K562 (cell line): ENCODE measurements around the gene METRN. TPM values are rescaled to one million over a fixed set of nuclear protein-coding genes. Genes with fewer than 3 reads are reported as not detected.

ENCODE experiments used
- ATF6 ChIP-seq: sonication (generic); formaldehyde crosslinking; IDR thresholded peaks from 2 replicates; pipeline ENCODE4 v1.4.0; 2020; ENCODE audit warnings: mild to moderate bottlenecking, missing genetic modification reagents
- CAMTA2 ChIP-seq: fragments of 250-450 bp; sonication (Bioruptor Pico); conservative IDR thresholded peaks from 2 replicates; pipeline ENCODE4 v1.5.1; 2022
- CBX2 ChIP-seq: fragments of 200-600 bp; sonication (generic); IDR thresholded peaks from one replicate; pipeline ENCODE4 v1.6.1; 2012; ENCODE audit warnings: mild to moderate bottlenecking, low read length, inconsistent platforms; ENCODE audit not compliant: insufficient read depth, poor library complexity, severe bottlenecking
- CTBP1 ChIP-seq: fragments of 450-650 bp; IDR thresholded peaks from 2 replicates; pipeline ENCODE4 v1.6.1; 2016; ENCODE audit warnings: borderline replicate concordance
- FOXA1 ChIP-seq: fragments of 450-650 bp; IDR thresholded peaks from 2 replicates; pipeline ENCODE4 v1.6.1; 2016; ENCODE audit warnings: mild to moderate bottlenecking, borderline replicate concordance
- POLR2A ChIP-seq: fragments of 450-650 bp; conservative IDR thresholded peaks from 2 replicates; pipeline ENCODE4 v1.6.1; 2016
- ZBTB9 ChIP-seq: fragments of 450-650 bp; formaldehyde crosslinking; IDR thresholded peaks from 2 replicates; pipeline ENCODE4 v1.4.0; 2020; ENCODE audit warnings: mild to moderate bottlenecking, moderate library complexity
- ZNF232 ChIP-seq: sonication (generic); formaldehyde crosslinking; IDR thresholded peaks from 2 replicates; pipeline ENCODE4 v1.8.0; 2022; ENCODE audit warnings: mild to moderate bottlenecking, missing genetic modification reagents
- ZNF395 ChIP-seq: fragments of 200-800 bp; sonication (Bioruptor generic); IDR thresholded peaks from 2 replicates; pipeline ENCODE4 v1.6.1; 2017; ENCODE audit warnings: missing genetic modification characterization, missing compliant biosample characterization
- ZNF639 ChIP-seq, 2 experiments: fragments of 200-800 bp in 1 of 2; sonication (Bioruptor generic) in 1 of 2; sonication (generic) in 1 of 2; formaldehyde crosslinking in 1 of 2; IDR thresholded peaks in 1 of 2; conservative IDR thresholded peaks in 1 of 2; 2 replicates each; pipeline versions ENCODE4 v1.5.0 to v1.6.1; 2016 to 2020; ENCODE audit warnings: missing compliant biosample characterization in 1 of 2, missing genetic modification characterization in 1 of 2, missing genetic modification reagents in 1 of 2
- polyA plus RNA-seq, 8 experiments: library from polyadenylated mRNA; depleted of rRNA in 4 of 8; stranded (reverse) in 5 of 8; unstranded in 3 of 8; fragments of >200 nt; fragmentation: Nextera tagmentation in 2 of 8; fragmentation: Illumina TruSeq in 1 of 8; extraction: Ambion mirVana in 2 of 8; extraction: Trizol in 1 of 8; gene quantifications; 2 replicates each; pipeline versions ENCODE4 v1.2.1 to v1.2.3, GENCODE V29; 2011 to 2014; ENCODE audit warnings: inconsistent platforms in 1 of 8, missing spikeins in 1 of 8
- total RNA-seq, 7 experiments: library from RNA; depleted of rRNA in 6 of 7; stranded (reverse); fragments of >200 nt in 6 of 7; fragmentation: Illumina TruSeq in 2 of 7; extraction: Trizol in 2 of 7; gene quantifications; 2 replicates each; pipeline versions ENCODE4 v1.2.1 to v1.2.3, GENCODE V29; 2011 to 2021; ENCODE audit warnings: low replicate concordance in 1 of 7
- TF ChIP-seq, protein P1 (sequence below), 2 experiments: fragments of 450-650 bp; IDR thresholded peaks; 2 replicates each; pipeline ENCODE4 v1.6.1; 2016; ENCODE audit warnings: mild to moderate bottlenecking in 2 of 2, borderline replicate concordance in 1 of 2, low read depth in 1 of 2, moderate library complexity in 1 of 2

Gene METRN
- total and polyA plus RNA-seq, 9 of the 15 experiments (the other 6 are each of a cell fraction or from before 2014, with no cell fraction given), result 0.20 to 89.8 (median 15.4) TPM

- TF ChIP-seq, protein P1, sequence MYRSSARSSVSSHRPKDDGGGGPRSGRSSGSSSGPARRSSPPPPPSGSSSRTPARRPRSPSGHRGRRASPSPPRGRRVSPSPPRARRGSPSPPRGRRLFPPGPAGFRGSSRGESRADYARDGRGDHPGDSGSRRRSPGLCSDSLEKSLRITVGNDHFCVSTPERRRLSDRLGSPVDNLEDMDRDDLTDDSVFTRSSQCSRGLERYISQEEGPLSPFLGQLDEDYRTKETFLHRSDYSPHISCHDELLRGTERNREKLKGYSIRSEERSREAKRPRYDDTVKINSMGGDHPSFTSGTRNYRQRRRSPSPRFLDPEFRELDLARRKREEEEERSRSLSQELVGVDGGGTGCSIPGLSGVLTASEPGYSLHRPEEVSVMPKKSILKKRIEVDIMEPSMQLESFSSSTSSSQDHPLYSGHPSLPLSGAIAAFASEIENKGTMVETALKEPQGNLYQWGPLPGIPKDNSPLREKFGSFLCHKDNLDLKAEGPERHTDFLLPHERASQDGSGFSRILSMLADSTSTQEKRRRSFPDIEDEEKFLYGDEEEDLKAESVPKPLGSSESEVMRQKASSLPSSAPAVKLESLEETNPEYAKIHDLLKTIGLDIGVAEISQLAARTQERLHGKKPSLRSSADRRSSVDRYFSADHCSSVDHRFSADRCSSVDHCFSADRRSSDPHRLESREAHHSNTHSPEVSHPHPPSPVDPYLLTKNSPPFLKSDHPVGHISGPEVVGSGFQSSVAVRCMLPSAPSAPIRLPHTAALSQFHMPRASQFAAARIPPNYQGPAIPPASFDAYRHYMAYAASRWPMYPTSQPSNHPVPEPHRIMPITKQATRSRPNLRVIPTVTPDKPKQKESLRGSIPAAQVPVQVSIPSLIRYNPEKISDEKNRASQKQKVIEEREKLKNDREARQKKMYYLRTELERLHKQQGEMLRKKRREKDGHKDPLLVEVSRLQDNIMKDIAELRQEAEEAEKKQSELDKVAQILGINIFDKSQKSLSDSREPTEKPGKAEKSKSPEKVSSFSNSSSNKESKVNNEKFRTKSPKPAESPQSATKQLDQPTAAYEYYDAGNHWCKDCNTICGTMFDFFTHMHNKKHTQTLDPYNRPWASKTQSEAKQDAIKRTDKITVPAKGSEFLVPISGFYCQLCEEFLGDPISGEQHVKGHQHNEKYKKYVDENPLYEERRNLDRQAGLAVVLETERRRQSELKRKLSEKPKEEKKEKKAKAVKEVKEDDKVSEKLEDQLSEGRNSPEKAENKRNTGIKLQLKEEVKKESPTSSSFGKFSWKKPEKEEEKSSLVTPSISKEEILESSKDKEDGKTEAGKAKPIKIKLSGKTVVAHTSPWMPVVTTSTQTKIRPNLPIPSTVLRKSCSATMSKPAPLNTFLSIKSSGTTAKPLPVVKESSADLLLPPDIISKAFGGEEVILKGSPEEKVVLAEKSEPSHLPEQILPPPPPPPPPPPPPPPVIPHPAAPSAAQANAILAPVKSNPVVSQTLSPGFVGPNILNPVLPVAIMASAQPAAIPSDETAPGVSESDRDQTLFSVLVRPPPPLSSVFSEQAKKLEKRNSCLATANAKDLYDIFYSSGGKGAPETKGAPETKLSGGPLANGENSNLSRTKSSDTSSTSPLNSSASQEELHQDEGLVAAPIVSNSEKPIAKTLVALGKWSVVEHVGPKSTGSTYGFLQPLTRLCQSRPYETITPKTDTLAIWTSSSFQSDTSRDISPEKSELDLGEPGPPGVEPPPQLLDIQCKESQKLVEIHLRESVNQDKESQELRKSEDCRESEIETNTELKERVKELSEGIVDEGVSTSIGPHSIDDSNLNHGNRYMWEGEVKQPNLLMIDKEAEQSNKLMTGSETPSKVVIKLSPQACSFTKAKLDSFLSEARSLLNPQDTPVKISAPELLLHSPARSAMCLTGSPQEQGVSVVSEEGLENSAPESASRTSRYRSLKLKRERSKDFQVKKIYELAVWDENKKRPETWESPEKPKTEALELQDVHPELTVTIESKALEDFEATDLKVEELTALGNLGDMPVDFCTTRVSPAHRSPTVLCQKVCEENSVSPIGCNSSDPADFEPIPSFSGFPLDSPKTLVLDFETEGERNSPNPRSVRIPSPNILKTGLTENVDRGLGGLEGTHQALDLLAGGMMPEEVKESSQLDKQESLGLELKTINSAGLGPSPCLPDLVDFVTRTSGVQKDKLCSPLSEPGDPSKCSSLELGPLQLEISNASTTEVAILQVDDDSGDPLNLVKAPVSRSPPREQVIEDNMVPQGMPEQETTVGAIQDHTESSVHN (IDR thresholded peaks at IDR 0.05; ENCODE audit: borderline replicate concordance in 1 of 2, low read depth in 1 of 2), result no peak
- TF ChIP-seq ZNF395 (CRISPR knock-in tag) (peak; percentile 78), CBX2 (no peak), CTBP1 (peak; percentile 54; the same call in 1 of the 2 replicates), POLR2A (peak; percentile 69), ATF6 (CRISPR knock-in tag) (no peak), ZNF232 (CRISPR knock-in tag) (no peak), CAMTA2 (CRISPR knock-in tag) (0 out of 2 replicates have a peak, but pooled peaks have one; percentile 37), FOXA1 (no peak), ZNF639 (CRISPR knock-in tag; conservative IDR thresholded peaks at IDR 0.05 in 1 of 2, IDR thresholded peaks at IDR 0.05 in 1 of 2) (0 out of 4 replicates have a peak, but pooled peaks of 1 of the 2 experiments have one; percentile 39), ZBTB9 (CRISPR knock-in tag) (peak; percentile 94)
These were observed 13.4 kb downstream of the METRN start (continued) for GRCh38 chr16:728131-728889.
